KOPT-K1 (cell line): ENCODE measurements around the gene CACNA1C.

Source experiments
- H3K27ac ChIP-seq: fragments of 200-600 bp; sonication (generic); 2 replicates; pipeline ENCODE4 v1.5.1; 2016; ENCODE audit warnings: antibody characterized with exemption, mild to moderate bottlenecking, low read depth, low read length; ENCODE audit not compliant: poor library complexity, severe bottlenecking
- H3K36me3 ChIP-seq: fragments of 200-600 bp; sonication (generic); 2 replicates; pipeline ENCODE4 v1.5.1; 2017; ENCODE audit warnings: antibody characterized with exemption, mild to moderate bottlenecking, low read length, moderate library complexity; ENCODE audit not compliant: insufficient read depth
- H3K9me3 ChIP-seq: fragments of 200-600 bp; sonication (generic); 2 replicates; pipeline ENCODE4 v1.5.1; 2017; ENCODE audit warnings: antibody characterized with exemption, low read length, mild to moderate bottlenecking; ENCODE audit not compliant: insufficient read depth, poor library complexity, severe bottlenecking

The CACNA1C gene

GRCh38 chr12:2409656-2410265 is 357.0 kb downstream of the CACNA1C start:
- Histone ChIP-seq H3K27ac (no peak overlapping the region), H3K9me3 (no peaks in the 10 kb centered on the region)

GRCh38 chr12:2410496-2410895 is 357.7 kb downstream of the CACNA1C start:
- H3K36me3 ChIP-seq = no peaks in the 10 kb centered on the region
- no peaks in the 10 kb centered on the region for H3K9me3 ChIP-seq
- no peak overlapping the region for H3K27ac ChIP-seq

More at GRCh38 chr12:2409656-2410265, 357.0 kb downstream of the CACNA1C start:
- H3K36me3 ChIP-seq = no peaks in the 10 kb centered on the region

GRCh38 chr12:2411011-2411410 is 358.2 kb downstream of the CACNA1C start:
- Histone ChIP-seq H3K36me3 (no peaks in the 10 kb centered on the region), H3K27ac (no peak overlapping the region), H3K9me3 (no peaks in the 10 kb centered on the region)

GRCh38 chr12:2411616-2412304 is 359.0 kb downstream of the CACNA1C start:
- no peaks in the 10 kb centered on the region for H3K9me3 ChIP-seq
- no peak overlapping the region for H3K27ac ChIP-seq
- H3K36me3 ChIP-seq = no peaks in the 10 kb centered on the region

GRCh38 chr12:2412305-2412643 is 359.5 kb downstream of the CACNA1C start:
- Histone ChIP-seq H3K36me3 (no peaks in the 10 kb centered on the region), H3K27ac (no peak overlapping the region), H3K9me3 (no peaks in the 10 kb centered on the region)

- H3K27ac ChIP-seq = no peak overlapping the region
- H3K9me3 ChIP-seq = no peaks in the 10 kb centered on the region
Observed at GRCh38 chr12:2413301-2413700, 360.5 kb downstream of the CACNA1C start.

GRCh38 chr12:2413999-2414792 is 361.4 kb downstream of the CACNA1C start:
- H3K27ac ChIP-seq = no peak overlapping the region
- no peaks in the 10 kb centered on the region for H3K36me3 ChIP-seq
- no peaks in the 10 kb centered on the region for H3K9me3 ChIP-seq

More at GRCh38 chr12:2413301-2413700, 360.5 kb downstream of the CACNA1C start:
- H3K36me3 ChIP-seq = no peaks in the 10 kb centered on the region

GRCh38 chr12:2414810-2415567 is 362.2 kb downstream of the CACNA1C start:
- Histone ChIP-seq H3K36me3 (no peaks in the 10 kb centered on the region), H3K9me3 (no peaks in the 10 kb centered on the region), H3K27ac (no peak overlapping the region)

- H3K36me3 ChIP-seq = no peaks in the 10 kb centered on the region
- H3K27ac ChIP-seq = no peak overlapping the region
- H3K9me3 ChIP-seq = no peaks in the 10 kb centered on the region
Observed at GRCh38 chr12:2415568-2415944, 362.8 kb downstream of the CACNA1C start.

GRCh38 chr12:2416158-2416557 is 363.4 kb downstream of the CACNA1C start:
- no peaks in the 10 kb centered on the region for H3K9me3 ChIP-seq
- no peaks in the 10 kb centered on the region for H3K36me3 ChIP-seq
- no peak overlapping the region for H3K27ac ChIP-seq

- Histone ChIP-seq H3K27ac (no peak overlapping the region), H3K9me3 (no peaks in the 10 kb centered on the region), H3K36me3 (no peaks in the 10 kb centered on the region)
Observed at GRCh38 chr12:2417481-2418160, 364.8 kb downstream of the CACNA1C start.

GRCh38 chr12:2418579-2418978 is 365.8 kb downstream of the CACNA1C start:
- H3K9me3 ChIP-seq = no peaks in the 10 kb centered on the region
- H3K27ac ChIP-seq = no peak overlapping the region
- H3K36me3 ChIP-seq = no peaks in the 10 kb centered on the region

GRCh38 chr12:2422591-2422990 is 369.8 kb downstream of the CACNA1C start:
- Histone ChIP-seq H3K9me3 (no peaks in the 10 kb centered on the region), H3K27ac (no peak overlapping the region), H3K36me3 (no peaks in the 10 kb centered on the region)

GRCh38 chr12:2429032-2429431 is 376.2 kb downstream of the CACNA1C start:
- no peak overlapping the region for H3K27ac ChIP-seq
- H3K36me3 ChIP-seq = no peaks in the 10 kb centered on the region
- no peaks in the 10 kb centered on the region for H3K9me3 ChIP-seq
